Measurements from ENCODE around the gene BACH2. TPM values are rescaled to one million over a fixed set of nuclear protein-coding genes. Genes with fewer than 3 reads are reported as not detected.

The BACH2 gene
- total and polyA plus RNA-seq, 2 of the 8 experiments (the other 6 are each of a cell fraction or from before 2014, with no cell fraction given) = 1.9 to 5.9 TPM

GRCh38 chr6:89887452-89888137 is 409.0 kb downstream of the BACH2 start:
- Histone ChIP-seq H2AFZ (ENCODE audit: low read length) (no peak overlapping the region), H3K4me1 (replicated peaks in 1 of 4; ENCODE audit: control insufficient read depth in 3 of 4, insufficient read depth in 4 of 4, low read length in 3 of 4) (peaks cover 0 to 4% (median 0%) of the 10 kb centered on the region in 4 experiments; a peak in 2 of 7 replicates), H3K36me3 (ENCODE audit: control insufficient read depth in 2 of 4, insufficient read depth in 4 of 4, low read length in 3 of 4) (no peaks in the 10 kb centered on the region), H3K4ac (replicated peaks; ENCODE audit: insufficient read length, low read depth, low read length) (no peak overlapping the region), H3K4me2 (ENCODE audit: insufficient read depth in 1 of 2, low read depth in 2 of 2, low read length in 2 of 2) (no peak overlapping the region; a peak in 1 of 4 replicates), H2BK20ac (ENCODE audit: low read length) (no peak overlapping the region), H3K14ac (ENCODE audit: insufficient read length) (no peak overlapping the region), H3K9me3 (ENCODE audit: insufficient read depth in 2 of 2, low read depth in 1 of 2, low read length in 1 of 2) (no peaks in the 10 kb centered on the region), H3K56ac (replicated peaks; ENCODE audit: insufficient read length, low read depth, low read length) (no peak overlapping the region), H2BK15ac (ENCODE audit: low read length) (no peak overlapping the region), H3K79me1 (ENCODE audit: low read depth, low read length) (no peaks in the 10 kb centered on the region), H4K91ac (replicated peaks; ENCODE audit: insufficient read length, low read length) (no peak overlapping the region), H3K23ac (ENCODE audit: insufficient read length) (no peak overlapping the region), H3K79me2 (ENCODE audit: control insufficient read depth in 1 of 2, insufficient read depth in 2 of 2, low read length in 2 of 2) (no peaks in the 10 kb centered on the region), H3K27me3 (replicated peaks in 1 of 4; ENCODE audit: control insufficient read depth in 3 of 4, extremely low read depth in 1 of 4, insufficient read depth in 3 of 4, low read length in 3 of 4) (no peaks in the 10 kb centered on the region), H3K23me2 (ENCODE audit: low read depth, low read length) (no peaks in the 10 kb centered on the region; the same call in 1 of the 2 replicates), H2BK120ac (replicated peaks; ENCODE audit: low read depth, low read length) (no peak overlapping the region), H3K9ac (replicated peaks in 1 of 4; ENCODE audit: extremely low read depth in 1 of 4, low read depth in 3 of 4, low read length in 3 of 4) (no peak overlapping the region), H4K20me1 (replicated peaks in 1 of 2; ENCODE audit: control insufficient read depth in 1 of 2, insufficient read depth in 2 of 2, low read length in 2 of 2) (no peaks in the 10 kb centered on the region), H4K5ac (ENCODE audit: insufficient read length, low read depth, low read length) (no peak overlapping the region), H4K8ac (ENCODE audit: extremely low read depth, insufficient read depth, low read length) (no peak overlapping the region; the same call in 1 of the 2 replicates), H2BK12ac (ENCODE audit: low read depth, low read length) (no peak overlapping the region), H2BK5ac (ENCODE audit: low read depth, low read length) (no peak overlapping the region), H3K27ac (ENCODE audit: low read depth, low read length) (no peak overlapping the region), H2AK5ac (ENCODE audit: low read depth, low read length) (no peak overlapping the region), H3K4me3 (ENCODE audit: extremely low read depth in 1 of 4, insufficient read depth in 2 of 4, low read depth in 3 of 4, low read length in 4 of 4) (no peak overlapping the region), H3K18ac (ENCODE audit: extremely low read depth, low read length) (peak overlapping the region; percentile 60; the same call in 1 of the 2 replicates)
- WGBS, 2 experiments (ENCODE audit: extremely low coverage in 1 of 2, insufficient coverage in 1 of 2, insufficient read length in 1 of 2, insufficient replicate concordance in 2 of 2, low coverage in 1 of 2, low lambda C conversion rate in 2 of 2, missing lambda C conversion rate in 1 of 2) = 85% methylated on average over 29 of the region's 43 CpGs; no CpG with 5 or more reads in 1 of the 2 experiments
- TF ChIP-seq EGR1 (IDR thresholded peaks at IDR 0.05; ENCODE audit: borderline replicate concordance, low read depth, low read length) = no peak
- no peak for TF ChIP-seq BCL11A (IDR thresholded peaks at IDR 0.05; ENCODE audit: low read depth in 2 of 2, low read length in 2 of 2)
- TF ChIP-seq, protein P1, sequence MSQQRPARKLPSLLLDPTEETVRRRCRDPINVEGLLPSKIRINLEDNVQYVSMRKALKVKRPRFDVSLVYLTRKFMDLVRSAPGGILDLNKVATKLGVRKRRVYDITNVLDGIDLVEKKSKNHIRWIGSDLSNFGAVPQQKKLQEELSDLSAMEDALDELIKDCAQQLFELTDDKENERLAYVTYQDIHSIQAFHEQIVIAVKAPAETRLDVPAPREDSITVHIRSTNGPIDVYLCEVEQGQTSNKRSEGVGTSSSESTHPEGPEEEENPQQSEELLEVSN (IDR thresholded peaks at IDR 0.05) = 0 out of 2 replicates have a peak, but pooled peaks have one; percentile 39
- TF ChIP-seq BACH1 (IDR thresholded peaks at IDR 0.05; ENCODE audit: low read length) = no peak
- TF ChIP-seq EP300 (IDR thresholded peaks at IDR 0.05; ENCODE audit: borderline replicate concordance in 1 of 2, low read depth in 2 of 2, low read length in 2 of 2) = no peak
- TF ChIP-seq, protein P2, sequence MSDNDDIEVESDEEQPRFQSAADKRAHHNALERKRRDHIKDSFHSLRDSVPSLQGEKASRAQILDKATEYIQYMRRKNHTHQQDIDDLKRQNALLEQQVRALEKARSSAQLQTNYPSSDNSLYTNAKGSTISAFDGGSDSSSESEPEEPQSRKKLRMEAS (IDR thresholded peaks at IDR 0.05) = peak; percentile 71
- TF ChIP-seq EZH2 (IDR thresholded peaks at IDR 0.05; ENCODE audit: low read depth, low read length, severe bottlenecking) = no peak
- TF ChIP-seq CTCF (IDR thresholded peaks at IDR 0.05; ENCODE audit: control extremely low read depth in 1 of 3, insufficient read depth in 1 of 3, low read depth in 1 of 3, low read length in 3 of 3) = peak in 2 of 3 experiments; percentile 15; a peak in 2 of 4 replicates
- peak in 1 of 2 experiments; percentile 54 for DNase-seq (ENCODE audit: low read depth in 1 of 2, low spot score in 2 of 2)
- POLR2A ChIA-PET (ENCODE audit: partially characterized antibody) = interaction anchor here (0.6 kb wide), 1 partner anchor 8 kb away, joined by 3 read pairs; no protein-coding TSS in a partner anchor
- CTCF ChIA-PET (ENCODE audit: partially characterized antibody) = interaction anchor here (0.7 to 1.9 kb wide), 5 partner anchors 8 to 112 kb away, joined by 3 to 5 read pairs (median 3); no protein-coding TSS in a partner anchor
- FAIRE-seq = no peak
